Measurements from ENCODE around the gene MIS18A.

GRCh38 chr21:32298148-32298559, 19.3 kb upstream of the MIS18A start:
- TF ChIP-seq POLR2A (IDR thresholded peaks at IDR 0.05) (no peak), CTCF (IDR thresholded peaks at IDR 0.05) (no peak)

Measured in testis (tissue), 2 donors.